Vagina (tissue), 2 donors: ENCODE data around the gene SOCS3. TPM values are rescaled to one million over a fixed set of nuclear protein-coding genes. Genes with fewer than 3 reads are reported as not detected.

Source experiments
- DNase-seq, 2 donors: peaks; one replicate each; pipeline ENCODE4 v3.0.0-alpha.2; 2017; ENCODE audit errors: extremely low spot score in 2 of 2
- H3K27ac ChIP-seq: fragments of 200-600 bp; sonication (generic); one replicate; pipeline ENCODE4 v1.5.1; 2019
- H3K27me3 ChIP-seq: fragments of 200-600 bp; sonication (generic); one replicate; pipeline ENCODE4 v1.5.1; 2019
- H3K36me3 ChIP-seq, 2 donors: fragments of 200-600 bp; sonication (generic); one replicate each; pipeline ENCODE4 v1.5.1; 2017 to 2019
- H3K4me1 ChIP-seq: fragments of 200-600 bp; sonication (generic); one replicate; pipeline ENCODE4 v1.5.1; 2019
- H3K4me3 ChIP-seq, 2 donors: fragments of 200-600 bp; sonication (generic); 1 replicate in 1 of 2; 2 replicates in 1 of 2; pipeline ENCODE4 v1.5.1; 2016 to 2019
- H3K9me3 ChIP-seq: fragments of 200-600 bp; sonication (generic); one replicate; pipeline ENCODE4 v1.5.1; 2019
- CTCF ChIP-seq, 3 experiments: fragments of 450-650 bp in 2 of 3; fragments of 200-600 bp in 1 of 3; sonication (generic) in 1 of 3; IDR thresholded peaks; one replicate each; pipeline ENCODE4 v1.5.1; 2017 to 2019; ENCODE audit warnings: antibody characterized with exemption in 3 of 3, mild to moderate bottlenecking in 2 of 3, moderate library complexity in 2 of 3
- POLR2A ChIP-seq, 2 donors: fragments of 450-650 bp; IDR thresholded peaks; one replicate each; pipeline ENCODE4 v1.6.1; 2017; ENCODE audit warnings: antibody characterized with exemption in 2 of 2, mild to moderate bottlenecking in 2 of 2, moderate library complexity in 2 of 2
- POLR2AphosphoS5 ChIP-seq, 2 donors: sonication (generic); formaldehyde crosslinking; IDR thresholded peaks; one replicate each; pipeline ENCODE4 v1.9.0; 2017; ENCODE audit warnings: antibody characterized with exemption in 2 of 2, mild to moderate bottlenecking in 2 of 2, low read depth in 1 of 2; ENCODE audit not compliant: insufficient read depth in 1 of 2
- intact Hi-C: fragments of 100-400 bp; cut with DNase I; formaldehyde crosslinking; loops from one replicate; pipeline ENCODE4 v1.15.1; 2023
- total RNA-seq: library from RNA; depleted of rRNA; stranded (reverse); fragments of >200 nt; gene quantifications from one replicate; pipeline ENCODE4 v1.2.3, GENCODE V29; 2016

Gene SOCS3
- total RNA-seq, 1 donor from 2014 or later, result 173 TPM

GRCh38 chr17:78383725-78384471 lies 24.0 kb upstream of the SOCS3 start:
- intact Hi-C loops, result no loop called here
- no peaks in the 10 kb centered on the region for H3K36me3 ChIP-seq
- H3K4me3 ChIP-seq, result no peak overlapping the region
- peaks cover 82% of the 10 kb centered on the region for H3K4me1 ChIP-seq
- H3K27ac ChIP-seq, result peak overlapping the region; percentile 71
- H3K27me3 ChIP-seq, result no peaks in the 10 kb centered on the region
- TF ChIP-seq CTCF (IDR thresholded peaks at IDR 0.05) (no peak), POLR2AphosphoS5 (IDR thresholded peaks at IDR 0.05; ENCODE audit: insufficient read depth in 1 of 2, low read depth in 1 of 2) (peak; percentile 44 to 92)
- peak in 1 of 2 donors; percentile 96 for DNase-seq
- no peaks in the 10 kb centered on the region for H3K9me3 ChIP-seq

- no peaks in the 10 kb centered on the region for H3K9me3 ChIP-seq
- intact Hi-C loops, result no loop called here
- peaks cover 72% of the 10 kb centered on the region for H3K4me1 ChIP-seq
Measured at GRCh38 chr17:78381601-78382232, 21.8 kb upstream of the SOCS3 start.

GRCh38 chr17:78380370-78380769 lies 20.5 kb upstream of the SOCS3 start:
- no peak for DNase-seq
- no peak for TF ChIP-seq POLR2A (IDR thresholded peaks at IDR 0.05)
- no peak for TF ChIP-seq POLR2AphosphoS5 (IDR thresholded peaks at IDR 0.05; ENCODE audit: insufficient read depth in 1 of 2, low read depth in 1 of 2)
- no peak for TF ChIP-seq CTCF (IDR thresholded peaks at IDR 0.05)
- H3K27ac ChIP-seq, result no peak overlapping the region
- peaks cover 64% of the 10 kb centered on the region for H3K4me1 ChIP-seq
- H3K36me3 ChIP-seq, result no peaks in the 10 kb centered on the region
- H3K27me3 ChIP-seq, result no peaks in the 10 kb centered on the region
- no peak overlapping the region for H3K4me3 ChIP-seq
- intact Hi-C loops, result no loop called here
- H3K9me3 ChIP-seq, result no peaks in the 10 kb centered on the region

More at GRCh38 chr17:78381601-78382232, 21.8 kb upstream of the SOCS3 start:
- Histone ChIP-seq H3K27ac (peak overlapping the region; percentile 31), H3K36me3 (no peaks in the 10 kb centered on the region), H3K4me3 (no peak overlapping the region), H3K27me3 (no peaks in the 10 kb centered on the region)
- TF ChIP-seq POLR2AphosphoS5 (IDR thresholded peaks at IDR 0.05; ENCODE audit: insufficient read depth in 1 of 2, low read depth in 1 of 2), result peak in 1 of 2 donors; percentile 47
- no peak for TF ChIP-seq POLR2A (IDR thresholded peaks at IDR 0.05)
- TF ChIP-seq CTCF (IDR thresholded peaks at IDR 0.05), result no peak
- DNase-seq, result no peak

DNA sequence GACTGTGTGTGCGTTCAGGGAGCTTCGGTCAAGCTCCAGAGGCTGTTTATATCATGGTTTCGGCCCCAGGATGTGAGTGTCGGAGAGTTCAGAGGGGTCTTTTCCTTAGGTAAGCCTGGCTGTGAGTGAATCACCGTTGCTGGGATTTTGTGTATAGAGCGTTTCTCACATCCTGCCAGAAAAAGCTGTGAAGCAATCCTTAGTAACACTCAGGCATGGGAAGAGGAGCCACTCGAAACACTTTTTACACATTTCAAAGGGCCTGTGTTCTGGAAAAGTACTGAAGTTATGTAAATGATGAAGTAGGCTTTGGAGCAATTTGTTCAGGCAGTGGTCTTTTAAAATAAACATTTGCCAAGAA lies 19.2 kb upstream of the SOCS3 start:
- no peak for DNase-seq
- peak overlapping the region; percentile 60 to 87 for H3K4me3 ChIP-seq
- peaks cover 52% of the 10 kb centered on the region for H3K4me1 ChIP-seq
- intact Hi-C loops, result no loop called here
- TF ChIP-seq POLR2AphosphoS5 (IDR thresholded peaks at IDR 0.05; ENCODE audit: insufficient read depth in 1 of 2, low read depth in 1 of 2) (no peak), POLR2A (IDR thresholded peaks at IDR 0.05) (no peak), CTCF (IDR thresholded peaks at IDR 0.05) (no peak)
- H3K27ac ChIP-seq, result peak overlapping the region; percentile 89
- no peaks in the 10 kb centered on the region for H3K27me3 ChIP-seq
- no peaks in the 10 kb centered on the region for H3K9me3 ChIP-seq
- H3K36me3 ChIP-seq, result no peaks in the 10 kb centered on the region
